ENCODE results near the gene DYNC2LI1. TPM values are rescaled to one million over a fixed set of nuclear protein-coding genes. Genes with fewer than 3 reads are reported as not detected.
A peak's percentile ranks its signal among the peaks of the same experiment; 100 is the strongest.
"Not testable (repeated sequence)": the region's sequence is repeated elsewhere in the genome, so short reads cannot be mapped to it uniquely, and the experiment has no call there.

Gene DYNC2LI1
- total RNA-seq, result 10 to 100 TPM in 1 of 2 donors, 1 to 10 TPM in 1; 5.2 to 19.6 TPM

DNA sequence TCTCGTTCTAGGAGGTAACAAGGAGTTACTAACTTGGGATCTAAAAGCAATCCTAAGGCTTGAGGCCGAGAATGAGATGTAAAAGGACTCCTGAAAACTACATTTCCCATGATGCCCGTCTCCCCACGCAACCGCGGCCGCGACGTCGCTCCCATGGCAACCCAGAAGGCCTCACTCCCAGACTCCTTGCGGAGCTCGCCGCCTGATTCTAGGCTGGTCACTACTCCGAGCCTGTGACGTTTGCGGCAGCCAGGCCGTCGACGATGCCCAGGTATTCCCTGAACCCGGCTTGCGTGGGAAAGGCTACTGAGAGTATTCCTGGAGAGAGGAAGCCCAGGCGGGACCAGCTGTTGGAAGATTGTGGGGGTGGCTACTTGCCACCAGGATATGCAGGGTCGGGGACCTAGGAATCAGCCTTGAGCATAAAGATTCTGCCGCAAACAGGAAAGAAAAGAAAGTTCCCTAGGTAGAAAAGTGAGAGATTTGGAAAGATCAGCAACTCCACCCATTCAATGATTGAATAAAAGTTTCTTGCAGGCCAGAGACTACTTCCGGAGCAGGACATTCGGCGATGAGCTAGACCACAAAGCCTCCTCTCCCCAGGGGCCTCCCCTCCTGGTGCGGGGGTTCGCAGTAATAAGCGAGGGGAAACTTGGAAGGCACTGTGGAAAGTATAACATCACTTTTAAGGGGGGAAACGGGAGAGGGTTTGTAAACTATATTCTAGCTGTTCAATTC, at the start of gene DYNC2LI1:
TSS of gene DYNC2LI1 (plus strand) at position 164 of the 738 bp plus-strand sequence. CDS start at position 264, 100 bp downstream.
- ATAC-seq (peak; percentile 91 to 95), DNase-seq (ENCODE audit: low spot score in 2 of 2) (peak; percentile 79 to 82)
- peaks cover 0 to 6% of the 10 kb centered on the region in 2 donors for H3K36me3 Mint-ChIP-seq
- peak within 1 kb of the TSS; percentile 86 to 99 for H3K27ac Mint-ChIP-seq
- H3K9me3 Mint-ChIP-seq, result no peaks in the 10 kb centered on the region

DNA sequence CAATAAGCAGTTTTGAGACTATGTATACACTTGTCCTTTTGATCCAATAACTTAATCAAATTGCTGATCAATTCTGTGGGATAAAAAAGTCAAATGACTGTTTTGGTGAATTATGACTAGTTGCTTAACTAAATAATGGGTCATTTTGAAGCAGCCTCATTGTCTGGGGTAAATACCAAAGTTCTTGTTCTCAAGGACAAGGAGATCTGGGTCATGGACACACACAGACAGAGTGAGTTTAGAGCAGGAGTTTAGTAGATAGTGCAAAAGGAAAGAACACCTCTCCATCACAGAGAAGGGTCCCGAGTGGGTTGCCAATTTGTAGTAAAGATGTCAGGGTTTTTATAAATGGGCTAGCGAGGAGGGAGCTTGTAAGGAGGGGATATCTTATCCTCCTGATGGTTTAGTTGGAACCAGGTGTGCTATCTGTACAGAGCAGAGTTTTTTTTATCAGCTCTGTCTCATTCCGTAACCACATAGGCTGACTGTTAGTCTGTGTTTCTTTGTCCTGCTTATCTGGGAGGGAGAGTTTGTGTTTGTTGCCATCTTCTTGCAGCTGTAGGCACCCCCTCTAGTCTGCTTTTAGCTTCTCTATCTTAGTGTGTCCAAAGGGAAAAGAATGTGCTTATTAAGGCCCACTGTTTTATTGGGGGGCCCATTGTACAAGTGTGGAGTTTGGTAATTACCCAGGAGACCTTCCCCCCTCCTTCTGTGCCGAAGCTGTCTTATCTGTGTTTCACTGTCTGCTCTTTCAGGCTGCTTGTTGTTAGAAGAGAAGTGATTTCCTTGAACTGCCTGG, 48.9 kb upstream of the DYNC2LI1 start:
- DNase-seq (ENCODE audit: low spot score in 2 of 2) (no peak), ATAC-seq (no peak)
- Mint-ChIP-seq H3K27ac (no peak overlapping the region), H3K9me3 (no peaks in the 10 kb centered on the region), H3K36me3 (no peaks in the 10 kb centered on the region)

DNA sequence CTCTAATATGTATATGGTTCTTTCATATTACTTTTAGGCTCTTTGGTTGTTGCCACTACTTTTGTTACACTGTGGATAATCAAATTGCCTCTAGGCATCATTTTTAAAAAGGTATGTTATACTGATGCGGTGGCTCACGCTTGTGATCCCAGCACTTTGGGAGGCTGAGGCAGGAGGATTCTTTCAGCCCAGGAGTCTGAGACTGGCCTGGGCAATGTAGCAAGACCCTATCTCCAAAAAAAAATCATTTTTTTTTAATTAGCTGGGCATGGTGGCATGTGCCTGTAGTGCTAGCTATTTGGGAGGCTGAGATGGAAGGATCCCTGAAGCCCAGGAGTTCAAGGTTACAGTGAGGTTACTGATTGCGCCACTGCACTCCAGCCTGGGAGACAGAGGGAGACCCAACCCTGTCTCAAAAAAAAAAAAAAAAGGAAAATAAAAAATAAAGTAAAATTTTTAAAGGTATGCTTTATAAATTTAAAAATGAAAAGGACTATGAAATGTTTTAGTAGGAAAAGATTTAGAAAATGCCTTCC, 48.1 kb upstream of the DYNC2LI1 start:
- Mint-ChIP-seq H3K9me3 (no peaks in the 10 kb centered on the region), H3K27ac (no peak overlapping the region), H3K36me3 (no peaks in the 10 kb centered on the region)
- ATAC-seq (no peak), DNase-seq (ENCODE audit: low spot score in 2 of 2) (no peak)

DNA sequence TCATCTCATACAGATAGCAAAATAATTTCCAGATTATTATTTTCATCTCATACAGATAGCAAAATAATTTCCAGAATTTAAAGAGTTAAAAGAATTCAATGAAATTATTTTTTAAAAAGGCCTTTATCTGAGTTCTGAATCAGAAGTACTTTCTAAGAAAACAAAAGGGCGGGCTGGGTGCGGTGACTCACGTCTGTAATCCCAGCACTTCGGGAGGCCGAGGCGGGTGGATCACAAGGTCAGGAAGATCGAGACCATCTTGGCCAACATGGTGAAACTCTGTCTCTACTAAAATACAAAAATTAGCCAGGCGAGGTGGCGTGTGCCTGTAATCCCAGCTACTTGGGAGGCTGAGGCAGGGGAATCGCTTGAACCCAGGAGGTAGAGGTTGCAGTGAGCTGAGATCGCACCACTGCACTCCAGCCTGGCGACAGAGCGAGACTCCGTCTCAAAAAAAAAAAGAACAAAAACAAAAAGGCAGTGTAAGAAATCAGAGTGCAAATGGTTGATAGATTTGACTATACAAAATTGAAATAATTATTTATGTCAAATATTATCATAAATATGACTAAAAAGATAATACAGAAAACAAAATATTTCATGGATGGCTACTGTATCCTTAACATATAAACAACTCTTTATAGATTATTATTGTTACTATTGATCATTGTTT, 46.7 kb upstream of the DYNC2LI1 start:
- H3K9me3 Mint-ChIP-seq; H3K27ac Mint-ChIP-seq; DNase-seq (ENCODE audit: low spot score in 2 of 2); ATAC-seq; H3K36me3 Mint-ChIP-seq: not testable (repeated sequence)

DNA sequence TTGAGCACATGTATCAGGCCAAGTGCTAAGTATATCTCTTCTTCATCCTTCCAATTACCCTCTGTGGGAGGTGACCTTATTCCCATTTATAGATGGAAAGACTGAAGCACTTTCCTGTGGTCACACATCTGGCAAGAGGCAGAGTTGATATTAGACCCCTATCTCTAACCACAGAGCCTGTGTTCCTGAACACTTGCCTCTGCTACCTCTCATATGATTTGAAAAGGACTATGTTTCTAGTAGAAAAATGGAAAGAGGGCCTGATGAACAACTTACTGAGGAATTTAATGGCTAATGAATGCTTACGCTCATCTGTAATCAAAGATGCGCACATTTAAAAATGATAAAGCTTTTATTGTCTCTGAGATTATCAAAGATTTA, 46.2 kb upstream of the DYNC2LI1 start:
- Mint-ChIP-seq H3K27ac (no peak overlapping the region), H3K36me3 (no peaks in the 10 kb centered on the region), H3K9me3 (no peaks in the 10 kb centered on the region)
- DNase-seq (ENCODE audit: low spot score in 2 of 2) (no peak), ATAC-seq (no peak)

DNA sequence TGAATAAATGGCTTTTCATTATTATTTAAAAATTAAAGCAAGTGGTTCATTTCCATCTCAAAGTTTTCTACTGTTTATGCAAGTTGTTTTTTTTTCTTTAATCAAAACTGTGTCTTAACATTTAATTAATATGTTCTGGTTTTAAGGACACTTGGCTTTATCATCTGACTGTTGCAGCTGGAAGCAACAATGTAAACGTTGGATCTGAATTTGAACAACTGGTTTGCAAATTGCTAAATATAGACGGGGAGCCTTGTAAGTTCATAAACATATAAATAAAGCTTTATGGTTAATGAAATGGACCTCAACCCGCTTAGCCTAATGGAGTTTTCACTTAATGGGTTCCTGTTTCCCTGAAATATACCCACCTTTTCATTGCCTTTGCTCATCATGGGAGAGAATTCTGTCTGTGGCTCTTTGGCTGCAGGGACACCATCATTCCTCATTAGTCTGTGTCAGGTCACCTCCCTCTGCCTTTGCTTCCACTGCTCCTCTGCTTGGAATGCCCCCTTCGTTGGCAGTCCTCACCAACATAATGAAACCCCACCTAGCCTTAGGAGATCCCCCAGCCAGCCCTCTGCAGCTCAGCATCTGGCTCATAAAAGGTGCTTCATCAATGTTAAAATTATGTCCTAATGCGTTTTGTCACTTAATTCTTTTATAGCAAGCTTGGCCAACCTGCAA, 44.2 kb upstream of the DYNC2LI1 start:
- no peak for ATAC-seq
- no peaks in the 10 kb centered on the region for H3K36me3 Mint-ChIP-seq
- no peak overlapping the region for H3K27ac Mint-ChIP-seq
- no peak for DNase-seq (ENCODE audit: low spot score in 2 of 2)
- no peaks in the 10 kb centered on the region for H3K9me3 Mint-ChIP-seq

DNA sequence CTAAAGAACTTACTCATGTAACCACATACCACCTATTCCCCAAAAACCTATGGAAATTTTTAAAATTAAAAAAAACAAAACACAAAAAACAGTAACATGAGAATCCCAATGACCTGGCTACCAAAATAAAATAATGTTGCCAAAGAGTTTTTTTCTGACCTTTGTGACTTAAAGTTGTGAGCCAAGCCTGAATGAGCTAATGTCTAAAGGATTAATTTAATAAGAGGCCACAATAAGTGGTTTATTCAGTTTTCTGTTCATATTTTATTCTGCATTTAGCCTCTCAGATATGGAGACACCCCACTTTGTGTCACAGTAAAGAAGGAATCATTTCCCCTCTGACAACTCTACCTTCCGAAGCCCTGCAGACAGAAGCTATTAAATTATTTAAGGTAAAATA, 42.6 kb upstream of the DYNC2LI1 start:
- no peaks in the 10 kb centered on the region for H3K36me3 Mint-ChIP-seq
- ATAC-seq (no peak), DNase-seq (ENCODE audit: low spot score in 2 of 2) (no peak)
- no peak overlapping the region for H3K27ac Mint-ChIP-seq
- no peaks in the 10 kb centered on the region for H3K9me3 Mint-ChIP-seq

DNA sequence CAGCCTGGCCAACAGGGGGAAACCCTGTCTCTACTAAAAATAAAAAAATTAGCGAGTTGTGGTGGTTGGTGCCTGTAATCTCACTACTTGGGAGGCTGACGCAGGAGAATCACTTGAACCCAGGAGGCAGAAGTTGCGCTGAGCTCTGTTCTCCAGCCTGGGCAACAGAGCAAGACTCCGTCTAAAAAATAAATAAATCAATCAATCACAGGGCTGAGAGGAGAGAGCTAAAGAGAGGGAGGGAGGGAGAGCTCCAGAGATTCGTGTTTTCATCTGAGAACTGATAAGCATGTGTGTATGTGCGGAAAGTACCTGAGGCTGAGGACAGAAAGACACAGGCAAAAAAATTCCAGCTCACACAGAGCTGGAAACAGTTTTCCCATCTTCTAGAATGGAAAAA, 37.2 kb upstream of the DYNC2LI1 start:
- Mint-ChIP-seq H3K9me3 (no peaks in the 10 kb centered on the region), H3K36me3 (no peaks in the 10 kb centered on the region), H3K27ac (no peak overlapping the region)
- DNase-seq (ENCODE audit: low spot score in 2 of 2) (no peak), ATAC-seq (no peak)

DNA sequence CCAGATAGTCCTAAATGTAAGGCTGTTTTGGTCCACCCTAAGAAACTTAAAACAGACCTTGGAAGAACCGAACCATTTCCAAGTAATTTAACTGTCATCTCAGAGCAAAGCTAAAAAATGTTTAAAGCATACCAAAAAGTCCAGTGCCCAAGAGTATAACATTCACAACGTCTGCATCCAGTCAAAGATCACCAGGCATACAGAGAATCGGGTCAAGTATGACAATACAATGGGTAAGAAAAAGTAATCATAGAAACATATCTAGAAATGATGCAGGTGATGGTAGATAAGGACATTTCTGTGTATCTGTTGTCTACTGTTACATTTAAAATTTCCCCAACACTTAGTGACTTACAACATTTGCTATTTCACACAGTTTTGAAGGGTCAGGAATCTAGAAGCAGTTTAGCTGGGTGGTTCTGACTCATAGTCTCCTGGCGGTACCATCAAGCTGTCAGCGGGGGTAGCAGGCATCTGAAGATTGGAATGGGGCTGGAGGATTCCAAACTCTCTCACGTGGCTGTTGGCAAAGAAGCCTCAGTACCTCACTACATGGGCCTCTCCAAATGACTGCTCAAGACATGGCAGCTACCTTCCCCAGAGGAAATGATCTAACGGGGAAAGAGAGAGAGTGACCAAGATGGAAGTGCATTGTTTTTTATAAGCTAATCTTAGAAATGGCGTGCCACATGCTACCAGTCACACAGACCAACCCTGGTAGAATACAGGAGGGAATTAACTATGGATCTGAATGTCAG, 36.6 kb upstream of the DYNC2LI1 start:
- H3K27ac Mint-ChIP-seq, result no peak overlapping the region
- no peak for ATAC-seq
- H3K36me3 Mint-ChIP-seq, result no peaks in the 10 kb centered on the region
- DNase-seq (ENCODE audit: low spot score in 2 of 2), result no peak
- H3K9me3 Mint-ChIP-seq, result no peaks in the 10 kb centered on the region

DNA sequence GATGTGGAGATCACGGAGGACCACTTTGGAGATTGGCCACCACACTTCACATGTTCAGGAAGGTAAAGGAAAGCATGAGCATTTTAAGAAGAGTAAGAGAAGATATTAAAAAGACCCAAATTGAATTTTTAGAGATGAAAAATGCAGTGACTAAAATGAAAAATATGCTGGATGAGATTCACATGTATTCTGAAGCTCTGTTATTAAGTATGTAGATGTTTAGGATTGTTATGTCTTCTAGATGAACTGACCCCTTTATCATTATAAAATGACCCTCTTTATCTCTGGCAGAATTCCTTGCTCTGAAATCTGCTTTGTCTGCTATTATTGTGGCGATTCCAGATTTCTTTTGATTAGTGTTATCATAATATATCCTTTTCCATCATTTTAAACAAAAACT, 36.0 kb upstream of the DYNC2LI1 start:
- ATAC-seq (no peak), DNase-seq (ENCODE audit: low spot score in 2 of 2) (no peak)

DNA sequence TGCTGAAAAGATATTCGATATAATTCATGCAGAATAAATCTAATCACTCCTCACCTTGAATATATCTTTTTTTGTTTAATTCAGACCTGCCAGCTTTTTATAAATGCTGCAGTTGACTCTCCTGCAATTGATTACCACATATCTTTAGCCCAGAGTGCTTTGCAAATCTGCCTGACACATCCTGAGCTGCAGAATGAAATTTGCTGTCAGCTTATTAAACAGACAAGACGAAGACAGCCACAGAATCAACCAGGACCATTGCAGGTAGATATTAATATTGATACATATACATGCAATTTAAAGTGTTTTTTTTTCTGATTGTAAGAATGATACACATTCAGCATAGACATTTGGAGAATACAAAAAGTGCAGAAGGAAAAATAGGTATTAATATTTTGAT, 35.6 kb upstream of the DYNC2LI1 start:
- no peak for ATAC-seq
- Mint-ChIP-seq H3K9me3 (no peaks in the 10 kb centered on the region), H3K36me3 (no peaks in the 10 kb centered on the region), H3K27ac (no peak overlapping the region)
- DNase-seq (ENCODE audit: low spot score in 2 of 2), result no peak

More for the DNA sequence above, 36.0 kb upstream of the DYNC2LI1 start:
- Mint-ChIP-seq H3K36me3 (no peaks in the 10 kb centered on the region), H3K27ac (no peak overlapping the region), H3K9me3 (no peaks in the 10 kb centered on the region)

DNA sequence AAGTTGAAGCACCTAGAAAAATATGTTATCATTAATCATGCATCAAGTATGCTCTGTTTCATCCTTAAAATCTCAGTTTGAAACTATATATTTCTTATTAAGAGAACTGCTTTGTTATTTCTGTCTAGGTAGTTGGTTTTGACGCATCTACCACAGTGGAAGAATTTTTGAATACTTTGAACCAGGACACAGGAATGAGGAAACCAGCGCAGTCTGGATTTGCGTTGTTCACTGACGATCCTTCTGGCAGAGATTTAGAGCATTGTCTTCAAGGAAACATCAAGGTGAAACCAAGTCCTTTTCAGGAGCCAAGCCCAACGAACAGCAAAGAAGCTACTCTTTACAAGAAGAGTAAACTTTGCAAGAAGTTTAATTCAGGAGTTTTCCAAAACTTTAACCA, 30.1 kb upstream of the DYNC2LI1 start:
- DNase-seq (ENCODE audit: low spot score in 2 of 2) (no peak), ATAC-seq (no peak)
- Mint-ChIP-seq H3K36me3 (no peaks in the 10 kb centered on the region), H3K27ac (no peak overlapping the region), H3K9me3 (no peaks in the 10 kb centered on the region)

DNA sequence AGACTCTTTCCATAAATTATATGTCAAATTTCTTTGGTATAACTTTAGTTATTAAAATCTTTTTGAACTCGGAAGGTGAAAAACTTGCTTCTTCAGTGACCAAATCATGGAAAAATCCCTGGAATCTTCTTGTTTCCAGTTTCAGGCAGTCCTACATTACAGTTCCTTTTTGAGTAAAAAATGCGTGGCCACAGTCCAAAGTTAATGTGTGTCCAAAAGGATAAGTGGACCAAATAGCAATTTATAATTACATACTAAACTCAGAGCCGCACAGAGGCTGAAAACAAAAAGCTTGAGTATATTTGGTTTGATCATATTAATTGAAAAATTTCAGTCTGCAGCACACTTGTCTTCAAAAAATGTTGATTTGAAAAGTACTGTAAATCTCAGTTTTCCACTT, 28.4 kb upstream of the DYNC2LI1 start:
- H3K27ac Mint-ChIP-seq, result no peak overlapping the region
- H3K36me3 Mint-ChIP-seq, result no peaks in the 10 kb centered on the region
- DNase-seq (ENCODE audit: low spot score in 2 of 2), result no peak
- no peak for ATAC-seq
- H3K9me3 Mint-ChIP-seq, result no peaks in the 10 kb centered on the region

DNA sequence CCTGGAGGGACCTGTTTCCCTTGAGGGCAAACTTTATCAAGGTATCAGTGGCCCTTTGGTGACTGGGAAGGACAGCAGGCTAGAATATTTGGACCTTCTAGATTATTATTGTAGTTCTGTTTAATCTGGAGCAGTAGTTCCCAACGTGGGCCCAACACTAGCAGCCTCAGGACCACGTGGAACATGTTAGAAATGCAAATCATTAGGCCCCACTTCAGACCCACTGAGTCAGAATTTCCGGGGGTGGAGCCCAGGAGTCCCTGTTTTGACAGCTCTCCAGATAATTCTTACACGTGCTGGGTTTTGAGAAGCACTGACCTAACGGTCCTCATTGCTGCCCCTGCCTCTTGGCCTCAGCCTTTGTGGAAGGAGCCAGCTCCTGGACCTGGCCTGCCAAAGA, 25.5 kb upstream of the DYNC2LI1 start:
- ATAC-seq (no peak), DNase-seq (ENCODE audit: low spot score in 2 of 2) (no peak)
- Mint-ChIP-seq H3K36me3 (no peaks in the 10 kb centered on the region), H3K27ac (no peak overlapping the region), H3K9me3 (no peaks in the 10 kb centered on the region)

DNA sequence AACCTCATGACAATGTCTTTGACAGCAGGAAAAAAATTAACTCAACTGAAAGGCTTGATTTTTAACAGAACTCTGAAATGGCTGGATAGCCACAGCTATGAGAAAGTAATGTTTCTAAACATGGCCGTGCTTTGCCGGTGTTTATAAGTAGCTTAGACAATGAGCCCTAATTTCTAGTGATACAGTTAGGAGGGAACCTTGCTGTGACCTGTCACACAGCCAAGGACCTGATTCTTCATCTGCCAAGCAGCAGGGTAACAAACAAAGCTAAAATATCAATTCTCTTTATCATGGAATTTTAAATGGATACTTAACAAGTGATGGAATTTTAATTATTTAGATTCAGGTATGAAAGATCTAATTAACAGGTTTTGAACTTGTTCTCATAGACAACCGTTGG, 24.3 kb upstream of the DYNC2LI1 start:
- Mint-ChIP-seq H3K27ac (no peak overlapping the region), H3K36me3 (no peaks in the 10 kb centered on the region), H3K9me3 (no peaks in the 10 kb centered on the region)
- ATAC-seq (no peak), DNase-seq (ENCODE audit: low spot score in 2 of 2) (no peak)

DNA sequence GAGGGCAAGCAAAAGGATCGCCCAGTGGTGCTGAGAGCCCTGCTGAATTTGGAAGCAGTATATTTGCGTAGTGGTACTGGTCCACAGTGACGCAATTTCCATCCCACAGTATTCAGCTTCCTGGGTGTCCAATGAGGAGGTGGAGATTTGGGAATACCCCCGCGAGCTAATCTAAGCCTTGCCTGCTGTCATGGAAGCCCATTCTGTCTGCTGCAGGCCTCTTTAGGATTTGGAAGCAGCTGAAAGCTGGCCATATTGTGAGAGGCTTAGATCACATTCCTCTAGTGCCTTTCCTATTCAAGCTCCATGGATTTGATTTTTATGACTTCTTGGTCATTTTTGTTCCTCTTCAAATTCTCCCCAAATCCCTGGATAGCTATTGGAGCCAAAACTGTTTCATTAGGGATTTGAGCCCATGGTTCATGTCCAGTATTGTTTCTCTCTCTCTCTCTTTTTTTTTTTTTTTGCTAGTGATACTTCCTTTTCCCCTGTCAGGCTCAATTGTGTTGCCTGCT, 22.3 kb upstream of the DYNC2LI1 start:
- ATAC-seq, result no peak
- Mint-ChIP-seq H3K9me3 (no peaks in the 10 kb centered on the region), H3K27ac (no peak overlapping the region), H3K36me3 (no peaks in the 10 kb centered on the region)
- no peak for DNase-seq (ENCODE audit: low spot score in 2 of 2)

All from activated naive CD4-positive, alpha-beta T cell treated with anti-CD3 and anti-CD28 coated beads, Interleukin-2, amount 50 U/mL, for 72 hours (primary cell).